SU-DHL-6 (cell line): ENCODE results near the gene SEMA3C.

Experiments used
- H2AFZ ChIP-seq: fragments of 200-600 bp; sonication (generic); 2 replicates; pipeline ENCODE4 v1.6.1; 2014; ENCODE audit warnings: low read depth, mild to moderate bottlenecking, moderate library complexity, mixed read lengths, antibody characterized with exemption, low read length; ENCODE audit not compliant: severe bottlenecking
- H3F3A ChIP-seq: fragments of 200-600 bp; shearing (Covaris generic); 2 replicates; pipeline ENCODE4 v1.6.0; 2016; ENCODE audit warnings: antibody characterized with exemption, mild to moderate bottlenecking; ENCODE audit not compliant: insufficient read depth
- H3K27ac ChIP-seq: fragments of 200-600 bp; sonication (generic); 2 replicates; pipeline ENCODE4 v1.5.1; 2016; ENCODE audit warnings: low read depth, mild to moderate bottlenecking, low read length, moderate library complexity, mixed read lengths
- H3K27me3 ChIP-seq: fragments of 200-600 bp; sonication (generic), shearing (Covaris generic); 2 replicates; pipeline ENCODE4 v1.6.0; 2014; ENCODE audit warnings: mild to moderate bottlenecking, low read length
- H3K36me3 ChIP-seq: fragments of 200-600 bp; sonication (generic); 2 replicates; pipeline ENCODE4 v1.6.1; 2014; ENCODE audit warnings: mild to moderate bottlenecking, low read length, mixed read lengths
- H3K4me2 ChIP-seq: fragments of 300-600, 200-600 bp; shearing (Covaris generic), sonication (generic); 2 replicates; pipeline ENCODE4 v1.6.0; 2014; ENCODE audit warnings: low read length, low read depth, mild to moderate bottlenecking; ENCODE audit not compliant: poor library complexity, severe bottlenecking
- H3K4me3 ChIP-seq: fragments of 200-600 bp; sonication (generic); 2 replicates; pipeline ENCODE4 v1.5.1; 2014; ENCODE audit warnings: antibody characterized with exemption, low read length, mild to moderate bottlenecking, mixed read lengths; ENCODE audit not compliant: insufficient read depth, poor library complexity, severe bottlenecking
- H3K79me2 ChIP-seq: fragments of 200-600 bp; sonication (generic); 2 replicates; pipeline ENCODE4 v1.6.1; 2014; ENCODE audit warnings: mild to moderate bottlenecking, low read length, moderate library complexity; ENCODE audit not compliant: insufficient read depth
- H3K9ac ChIP-seq: fragments of 200-600 bp; sonication (generic); 2 replicates; pipeline ENCODE4 v1.7.0; 2014; ENCODE audit warnings: mild to moderate bottlenecking, low read length
- H3K9me2 ChIP-seq: fragments of 200-600 bp; sonication (generic); replicated peaks from 2 replicates; pipeline ENCODE4 v1.6.1; 2014; ENCODE audit warnings: low read length; ENCODE audit not compliant: insufficient read depth
- H3K9me3 ChIP-seq: fragments of 200-600 bp; sonication (generic); 2 replicates; pipeline ENCODE4 v1.6.1; 2014; ENCODE audit warnings: low read length, mixed read lengths; ENCODE audit not compliant: insufficient read depth
- H4K20me1 ChIP-seq: fragments of 200-600 bp; sonication (generic); 2 replicates; pipeline ENCODE4 v1.6.1; 2014; ENCODE audit warnings: low read depth, mild to moderate bottlenecking, antibody characterized with exemption, low read length, moderate library complexity, mixed read lengths
- EZH2phosphoT487 ChIP-seq: fragments of 200-600 bp; sonication (generic), shearing (Covaris generic); conservative IDR thresholded peaks from 2 replicates; pipeline ENCODE4 v1.6.1; 2018; ENCODE audit warnings: mild to moderate bottlenecking, antibody characterized with exemption, low read length, moderate library complexity, mixed read lengths
- TF ChIP-seq, protein P1 (sequence below): fragments of 200-600 bp; sonication (generic); IDR thresholded peaks from one replicate; pipeline ENCODE4 v1.5.1; 2017; ENCODE audit warnings: antibody characterized with exemption, mild to moderate bottlenecking, low read length, moderate library complexity; ENCODE audit not compliant: insufficient read depth, poor library complexity, severe bottlenecking

Gene SEMA3C

DNA sequence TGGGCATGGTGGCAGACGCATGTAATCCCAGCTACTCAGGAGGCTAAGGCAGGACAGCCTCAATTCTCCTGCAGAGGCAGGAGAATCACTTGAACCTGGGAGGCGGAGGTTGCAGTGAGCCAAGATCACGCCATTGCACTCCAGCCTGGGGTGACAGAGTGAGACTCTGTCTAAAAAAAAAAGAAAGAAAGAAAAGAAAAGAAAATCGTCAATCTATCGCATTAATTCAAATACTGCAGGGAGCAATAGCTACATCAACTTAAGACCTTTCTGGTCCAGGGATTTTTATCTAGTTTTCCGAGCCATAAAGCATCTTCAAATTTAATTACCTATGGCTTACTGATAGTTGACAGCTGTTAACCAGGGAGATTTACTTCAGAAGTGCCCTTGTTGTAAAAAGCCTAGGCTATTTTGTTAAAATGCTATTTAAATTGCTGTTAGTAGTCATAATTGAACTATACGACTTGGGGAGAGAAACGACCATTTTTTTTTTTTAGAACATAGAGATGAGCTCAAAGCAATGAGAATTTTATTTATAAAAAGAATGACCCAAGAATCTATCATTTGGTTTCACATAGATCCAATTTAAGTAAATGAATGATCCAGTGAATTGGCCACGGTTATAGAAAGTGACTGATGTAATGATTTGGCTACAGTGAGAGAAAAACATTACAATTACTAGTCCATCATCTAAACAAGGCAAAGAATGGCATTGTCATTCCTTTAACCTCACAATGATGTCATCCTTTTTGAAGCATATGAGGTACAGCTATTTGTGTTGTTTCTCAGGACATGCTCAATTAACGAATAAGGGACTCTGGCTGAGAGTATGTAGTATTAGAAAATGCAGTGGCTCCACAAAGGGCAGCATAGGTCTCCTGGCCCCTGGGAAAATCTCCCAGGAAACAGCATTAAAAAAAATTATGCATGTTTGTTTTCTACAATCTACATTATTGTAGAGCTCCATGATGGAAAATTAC, 85.3 kb downstream of the SEMA3C start:
- Histone ChIP-seq H3K27me3 (no peaks in the 10 kb centered on the region), H4K20me1 (no peaks in the 10 kb centered on the region), H3K9me2 (no peaks in the 10 kb centered on the region), H3K4me3 (no peak overlapping the region), H3K27ac (no peak overlapping the region), H3K36me3 (no peaks in the 10 kb centered on the region), H3K9me3 (no peaks in the 10 kb centered on the region), H3K79me2 (no peaks in the 10 kb centered on the region), H3K4me2 (no peak overlapping the region), H3F3A (no peaks in the 10 kb centered on the region), H2AFZ (no peak overlapping the region), H3K9ac (no peak overlapping the region)
- TF ChIP-seq, protein P1, sequence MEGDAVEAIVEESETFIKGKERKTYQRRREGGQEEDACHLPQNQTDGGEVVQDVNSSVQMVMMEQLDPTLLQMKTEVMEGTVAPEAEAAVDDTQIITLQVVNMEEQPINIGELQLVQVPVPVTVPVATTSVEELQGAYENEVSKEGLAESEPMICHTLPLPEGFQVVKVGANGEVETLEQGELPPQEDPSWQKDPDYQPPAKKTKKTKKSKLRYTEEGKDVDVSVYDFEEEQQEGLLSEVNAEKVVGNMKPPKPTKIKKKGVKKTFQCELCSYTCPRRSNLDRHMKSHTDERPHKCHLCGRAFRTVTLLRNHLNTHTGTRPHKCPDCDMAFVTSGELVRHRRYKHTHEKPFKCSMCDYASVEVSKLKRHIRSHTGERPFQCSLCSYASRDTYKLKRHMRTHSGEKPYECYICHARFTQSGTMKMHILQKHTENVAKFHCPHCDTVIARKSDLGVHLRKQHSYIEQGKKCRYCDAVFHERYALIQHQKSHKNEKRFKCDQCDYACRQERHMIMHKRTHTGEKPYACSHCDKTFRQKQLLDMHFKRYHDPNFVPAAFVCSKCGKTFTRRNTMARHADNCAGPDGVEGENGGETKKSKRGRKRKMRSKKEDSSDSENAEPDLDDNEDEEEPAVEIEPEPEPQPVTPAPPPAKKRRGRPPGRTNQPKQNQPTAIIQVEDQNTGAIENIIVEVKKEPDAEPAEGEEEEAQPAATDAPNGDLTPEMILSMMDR: no peak
- no peak for TF ChIP-seq EZH2phosphoT487

DNA sequence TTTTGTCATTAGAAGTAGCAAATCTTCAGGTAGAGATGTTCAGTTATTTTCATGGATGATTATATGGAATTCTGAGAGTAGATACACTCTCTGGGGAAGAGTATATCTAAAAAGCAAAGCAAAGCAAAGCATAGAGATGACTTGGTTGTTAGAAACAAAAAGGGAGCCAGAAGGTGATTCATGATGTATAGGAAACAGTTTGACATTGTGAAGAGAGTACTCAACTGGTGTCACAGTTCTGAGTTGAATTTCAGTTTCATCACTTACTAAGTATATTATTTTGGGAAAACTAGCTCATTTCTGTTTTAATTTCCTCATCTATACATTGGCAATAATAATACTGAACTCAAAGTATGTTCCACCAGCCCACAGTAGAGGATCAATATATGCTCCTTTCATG, 86.8 kb downstream of the SEMA3C start:
- H3K79me2 ChIP-seq: no peaks in the 10 kb centered on the region
- TF ChIP-seq, protein P1: no peak
- no peak for TF ChIP-seq EZH2phosphoT487
- no peaks in the 10 kb centered on the region for H3K9me3 ChIP-seq
- H3K36me3 ChIP-seq: no peaks in the 10 kb centered on the region
- H3K9me2 ChIP-seq: no peaks in the 10 kb centered on the region
- H3K9ac ChIP-seq: no peak overlapping the region
- no peak overlapping the region for H3K4me3 ChIP-seq
- no peak overlapping the region for H3K27ac ChIP-seq
- no peaks in the 10 kb centered on the region for H3K27me3 ChIP-seq
- H2AFZ ChIP-seq: no peak overlapping the region
- no peaks in the 10 kb centered on the region for H4K20me1 ChIP-seq
- H3K4me2 ChIP-seq: no peak overlapping the region
- H3F3A ChIP-seq: no peaks in the 10 kb centered on the region

DNA sequence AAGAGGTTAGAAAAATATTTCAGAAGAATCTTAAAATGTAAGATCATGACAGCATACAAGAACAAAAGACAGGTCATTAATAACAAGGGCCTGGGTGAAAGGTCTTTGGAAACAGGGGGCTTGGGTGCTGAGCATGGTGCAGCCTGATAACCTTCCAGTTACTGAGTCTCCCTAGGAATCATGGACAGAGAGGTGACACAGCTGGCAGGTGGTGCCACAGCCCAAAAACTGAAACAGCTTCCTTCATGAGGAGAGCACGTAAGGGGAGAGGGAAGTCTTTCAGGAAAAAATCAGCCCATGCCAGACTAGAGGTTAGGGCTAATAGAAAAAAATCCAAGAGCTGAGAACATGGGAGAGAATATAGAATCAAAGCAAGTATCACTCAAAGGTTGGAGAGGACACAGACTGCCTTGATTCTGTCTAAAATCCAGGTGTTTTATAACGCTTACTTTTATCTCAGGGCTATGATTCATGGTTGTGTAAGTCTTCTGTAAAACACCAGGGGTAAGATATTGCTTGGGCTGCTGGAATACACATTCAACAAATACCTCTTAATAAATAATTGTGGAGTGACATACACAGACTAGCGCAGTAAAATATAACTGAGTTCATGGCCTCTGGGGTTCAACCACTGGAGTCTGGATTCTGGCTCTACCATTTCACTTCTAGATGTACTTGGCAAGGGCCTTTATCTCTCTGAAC, 88.1 kb downstream of the SEMA3C start:
- Histone ChIP-seq H3K9me2 (no peaks in the 10 kb centered on the region), H3K27me3 (no peaks in the 10 kb centered on the region), H3F3A (no peaks in the 10 kb centered on the region), H3K9ac (no peak overlapping the region), H3K4me3 (no peak overlapping the region), H3K4me2 (no peak overlapping the region), H3K36me3 (no peaks in the 10 kb centered on the region), H4K20me1 (no peaks in the 10 kb centered on the region), H3K9me3 (no peaks in the 10 kb centered on the region), H3K79me2 (no peaks in the 10 kb centered on the region), H2AFZ (no peak overlapping the region), H3K27ac (no peak overlapping the region)
- no peak for TF ChIP-seq EZH2phosphoT487
- TF ChIP-seq, protein P1: no peak
